Stimulated activated naive CD8-positive, alpha-beta T cell treated with anti-CD3 and anti-CD28 coated beads, Interleukin-15, amount 100 ng/mL, for 72 hours (primary cell): ENCODE measurements around the gene FER1L5.
"Not testable (repeated sequence)": the region's sequence is repeated elsewhere in the genome, so short reads cannot be mapped to it uniquely, and the experiment has no call there.

ENCODE experiments used
- ATAC-seq: fragments of 150-1000 bp; cut with Tn5 transposase; 2 replicates; pipeline ENCODE4 v1.10.0; 2021; ENCODE audit warnings: mild to moderate bottlenecking, moderate library complexity
- DNase-seq, 2 donors: peaks; one replicate each; pipeline ENCODE4 v3.0.0; 2021 to 2022
- H3K27ac Mint-ChIP-seq, 2 donors: one replicate each; pipeline ENCODE4 v1.8.0; 2022; ENCODE audit warnings: mild to moderate bottlenecking in 2 of 2, mixed read lengths in 2 of 2, moderate library complexity in 2 of 2
- H3K27me3 Mint-ChIP-seq: one replicate; pipeline ENCODE4 v1.8.0; 2022; ENCODE audit warnings: mixed read lengths
- H3K4me1 Mint-ChIP-seq: one replicate; pipeline ENCODE4 v1.8.0; 2022; ENCODE audit warnings: mild to moderate bottlenecking, mixed read lengths
- H3K4me3 Mint-ChIP-seq, 2 donors: one replicate each; pipeline ENCODE4 v1.8.0; 2022; ENCODE audit warnings: mild to moderate bottlenecking in 2 of 2, mixed read lengths in 2 of 2, moderate library complexity in 1 of 2
- H3K9me3 Mint-ChIP-seq, 2 donors: one replicate each; pipeline ENCODE4 v1.8.0; 2022; ENCODE audit warnings: mixed read lengths in 2 of 2

Gene FER1L5

DNA sequence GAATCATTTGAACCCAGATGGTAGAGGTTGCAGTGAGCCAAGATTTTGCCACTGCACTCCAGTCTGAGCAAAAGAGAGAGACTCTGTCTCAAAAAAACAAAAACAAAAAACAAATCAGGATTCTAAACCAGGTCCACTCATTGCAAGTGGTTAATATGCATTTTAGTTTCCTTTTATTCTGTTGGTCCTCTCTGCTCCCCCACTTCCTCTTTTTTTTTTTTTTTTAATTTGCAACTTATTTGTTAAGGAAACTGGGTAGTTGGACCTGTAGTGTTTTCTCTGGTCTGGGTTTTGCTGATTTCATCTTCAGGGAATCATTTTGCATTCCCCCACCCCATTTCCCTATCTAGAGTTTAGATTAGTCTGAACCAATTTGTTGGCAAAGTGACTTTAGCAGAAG is 14.0 kb downstream of the FER1L5 start:
- ATAC-seq: no peak
- H3K27ac Mint-ChIP-seq: no peak overlapping the region
- H3K4me3 Mint-ChIP-seq: no peak overlapping the region
- H3K9me3 Mint-ChIP-seq: no peaks in the 10 kb centered on the region
- no peaks in the 10 kb centered on the region for H3K27me3 Mint-ChIP-seq
- H3K4me1 Mint-ChIP-seq: no peaks in the 10 kb centered on the region
- DNase-seq: no peak

DNA sequence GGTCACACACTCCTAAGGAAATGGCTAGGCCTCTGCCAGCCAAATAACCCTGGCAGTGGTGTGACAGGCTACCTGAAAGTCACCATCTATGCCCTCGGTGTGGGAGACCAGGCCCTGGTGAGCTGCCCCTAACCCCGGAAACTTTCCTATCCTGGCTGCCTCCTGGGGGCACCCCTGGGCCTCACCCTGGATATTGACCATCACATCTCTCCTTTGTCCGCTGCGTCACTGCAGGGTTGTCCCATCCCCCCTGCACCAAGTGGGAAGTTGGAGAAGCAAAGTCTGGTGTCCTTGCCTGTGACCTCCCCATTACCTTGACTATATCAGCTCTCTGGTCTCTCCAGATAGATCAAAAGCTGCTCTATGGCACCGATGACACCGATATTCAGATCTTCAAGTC is 18.8 kb downstream of the FER1L5 start:
- H3K4me1 Mint-ChIP-seq: no peaks in the 10 kb centered on the region
- DNase-seq (no peak), ATAC-seq (no peak)
- H3K27me3 Mint-ChIP-seq: peaks cover 9% of the 10 kb centered on the region
- no peak overlapping the region for H3K27ac Mint-ChIP-seq
- H3K9me3 Mint-ChIP-seq: no peaks in the 10 kb centered on the region
- no peak overlapping the region for H3K4me3 Mint-ChIP-seq

DNA sequence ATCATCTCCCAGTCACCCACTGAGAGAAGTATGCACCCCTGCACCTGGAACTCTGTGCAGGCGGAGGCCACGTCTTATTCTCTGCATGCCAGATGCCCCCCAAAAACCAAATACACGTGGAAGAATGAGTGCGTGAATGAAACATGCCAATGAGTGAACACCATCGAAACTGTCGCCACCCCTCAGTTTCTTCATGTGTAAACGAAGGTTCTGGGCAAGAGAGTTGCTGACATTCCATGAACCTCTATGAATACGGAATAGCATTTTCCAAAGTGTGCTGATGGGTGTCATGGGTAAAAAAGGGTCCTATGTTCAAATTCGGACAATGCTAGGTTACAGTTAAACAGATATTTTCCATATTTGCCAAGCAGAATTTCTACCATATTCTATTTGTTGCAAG is 19.8 kb downstream of the FER1L5 start:
- H3K9me3 Mint-ChIP-seq: no peaks in the 10 kb centered on the region
- DNase-seq (no peak), ATAC-seq (no peak)
- H3K27me3 Mint-ChIP-seq: peaks cover 9% of the 10 kb centered on the region
- no peak overlapping the region for H3K27ac Mint-ChIP-seq
- no peak overlapping the region for H3K4me3 Mint-ChIP-seq
- no peaks in the 10 kb centered on the region for H3K4me1 Mint-ChIP-seq

DNA sequence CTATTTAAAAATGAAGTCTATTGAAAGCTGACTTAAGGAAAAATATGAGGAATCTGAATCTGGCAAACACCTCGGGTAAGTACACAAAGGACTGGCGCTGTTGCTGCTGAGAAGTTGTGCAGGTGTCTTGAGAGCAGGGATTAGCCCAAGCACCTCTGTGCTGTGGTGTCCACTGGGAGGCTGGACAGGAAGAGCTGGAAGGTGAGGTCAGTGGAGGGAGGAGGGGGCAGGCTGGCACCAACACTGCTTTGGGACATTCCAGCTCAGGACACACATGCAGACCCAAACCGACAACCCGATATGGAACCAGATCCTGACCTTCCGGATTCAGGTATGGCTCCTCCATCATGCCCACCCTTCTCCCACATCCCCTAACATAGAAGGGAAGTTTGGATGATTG is 20.6 kb downstream of the FER1L5 start:
- Mint-ChIP-seq H3K27ac (peak overlapping the region in 1 of 2 donors; percentile 79), H3K4me3 (no peak overlapping the region), H3K4me1 (no peaks in the 10 kb centered on the region), H3K27me3 (peaks cover 9% of the 10 kb centered on the region), H3K9me3 (no peaks in the 10 kb centered on the region)
- ATAC-seq (no peak), DNase-seq (no peak)

DNA sequence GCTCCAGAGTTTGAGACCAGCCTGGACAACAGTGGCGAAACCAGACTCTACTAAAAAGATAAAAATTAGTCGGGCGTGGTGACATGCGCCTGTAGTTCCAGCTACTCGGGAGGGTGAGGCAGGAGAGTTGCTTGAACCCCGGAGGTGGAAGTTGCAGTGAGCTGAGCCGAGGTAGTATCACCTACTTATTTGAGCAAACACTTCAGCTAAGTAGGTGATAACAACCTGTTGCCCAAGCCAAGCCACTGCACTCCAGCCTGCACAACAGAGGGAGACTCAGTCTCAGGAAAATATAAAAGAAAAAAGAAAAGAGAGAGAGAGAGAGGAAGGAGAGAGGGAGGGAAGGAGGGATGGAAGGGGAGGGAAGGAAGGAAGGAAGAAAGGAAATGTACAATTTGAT is 21.3 kb downstream of the FER1L5 start:
- Mint-ChIP-seq H3K9me3 (no peaks in the 10 kb centered on the region), H3K27me3 (peaks cover 9% of the 10 kb centered on the region), H3K27ac (peak overlapping the region in 1 of 2 donors; percentile 54), H3K4me3 (no peak overlapping the region), H3K4me1 (no peaks in the 10 kb centered on the region)
- no peak for ATAC-seq
- DNase-seq: no peak

DNA sequence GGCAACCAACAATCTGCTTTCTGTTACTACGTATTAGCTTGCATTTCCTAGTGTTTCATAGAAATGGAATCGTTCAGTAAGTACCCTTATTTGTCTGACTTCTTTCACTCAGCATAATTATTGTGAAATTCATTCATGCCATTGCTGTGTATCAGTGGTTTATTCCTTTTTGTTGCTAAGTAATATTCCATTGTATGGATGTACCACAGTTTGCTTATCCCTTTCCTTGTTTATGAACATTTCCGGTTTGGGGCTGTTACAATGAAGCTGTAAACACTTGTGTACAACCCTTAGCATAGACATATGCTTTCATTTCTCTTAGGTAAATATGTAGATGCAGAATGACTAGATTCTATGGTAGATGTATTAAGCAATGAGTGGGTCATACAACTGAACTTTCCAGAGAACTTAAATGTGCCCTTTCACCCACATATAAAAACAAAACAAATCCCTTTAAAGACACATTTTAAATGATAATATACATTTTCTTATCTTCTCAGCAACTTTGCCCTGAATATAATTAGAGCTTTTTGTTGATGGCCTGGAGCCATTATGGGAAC is 21.9 kb downstream of the FER1L5 start:
- H3K4me3 Mint-ChIP-seq: no peak overlapping the region
- ATAC-seq (no peak), DNase-seq (no peak)
- H3K27me3 Mint-ChIP-seq: peaks cover 9% of the 10 kb centered on the region
- H3K27ac Mint-ChIP-seq: no peak overlapping the region
- H3K4me1 Mint-ChIP-seq: no peaks in the 10 kb centered on the region
- no peaks in the 10 kb centered on the region for H3K9me3 Mint-ChIP-seq

DNA sequence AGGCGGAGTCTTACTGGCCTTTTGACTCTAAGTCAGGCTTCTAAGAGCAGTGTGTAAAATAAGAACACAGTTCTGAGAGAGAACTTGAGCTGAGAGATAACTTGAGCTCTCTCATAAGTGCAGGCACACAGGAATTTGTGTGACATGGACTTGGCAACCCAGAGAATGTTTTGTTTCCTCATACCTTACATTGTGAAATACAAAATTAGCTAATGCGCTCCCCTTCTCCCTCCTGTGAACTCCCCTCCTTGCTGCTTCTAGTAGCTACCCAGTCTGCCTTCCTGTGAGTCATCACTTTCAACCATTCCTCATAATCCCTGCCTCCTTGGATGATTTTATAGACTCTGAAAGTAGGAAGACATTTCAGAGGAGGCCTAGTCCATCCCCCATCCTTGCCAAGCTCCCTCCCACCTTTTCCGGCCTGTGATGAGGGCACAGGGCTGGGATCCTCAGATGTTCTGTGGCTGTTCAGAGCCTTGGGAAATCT is 22.6 kb downstream of the FER1L5 start:
- H3K27ac Mint-ChIP-seq: no peak overlapping the region
- ATAC-seq: no peak

DNA sequence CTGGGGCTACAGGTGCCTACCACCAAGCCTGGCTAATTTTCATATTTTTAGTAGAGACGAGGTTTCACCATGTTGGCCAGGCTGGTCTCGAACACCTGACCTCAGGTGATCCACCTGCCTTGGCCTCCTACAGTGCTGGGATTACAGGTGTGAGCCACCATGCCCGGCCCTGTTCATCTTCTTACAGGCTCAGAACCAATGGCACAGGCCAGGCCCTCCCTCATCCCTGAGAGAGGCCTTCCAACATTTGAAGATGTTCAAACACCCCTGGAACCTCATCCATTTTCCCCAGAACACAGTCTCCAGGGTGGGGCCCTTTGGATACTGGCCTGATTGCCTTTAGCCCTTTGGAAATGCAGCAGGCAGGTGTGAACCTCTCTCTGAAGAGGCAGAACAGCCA is 23.2 kb downstream of the FER1L5 start:
- not testable (repeated sequence) for H3K27me3 Mint-ChIP-seq, ATAC-seq, H3K4me3 Mint-ChIP-seq, H3K4me1 Mint-ChIP-seq, H3K9me3 Mint-ChIP-seq, DNase-seq
- H3K27ac Mint-ChIP-seq: peak overlapping the region in 1 of 2 donors; percentile 48

More for the DNA sequence above, 22.6 kb downstream of the FER1L5 start:
- Mint-ChIP-seq H3K4me3 (no peak overlapping the region), H3K27me3 (peaks cover 9% of the 10 kb centered on the region), H3K4me1 (no peaks in the 10 kb centered on the region), H3K9me3 (no peaks in the 10 kb centered on the region)
- no peak for DNase-seq

DNA sequence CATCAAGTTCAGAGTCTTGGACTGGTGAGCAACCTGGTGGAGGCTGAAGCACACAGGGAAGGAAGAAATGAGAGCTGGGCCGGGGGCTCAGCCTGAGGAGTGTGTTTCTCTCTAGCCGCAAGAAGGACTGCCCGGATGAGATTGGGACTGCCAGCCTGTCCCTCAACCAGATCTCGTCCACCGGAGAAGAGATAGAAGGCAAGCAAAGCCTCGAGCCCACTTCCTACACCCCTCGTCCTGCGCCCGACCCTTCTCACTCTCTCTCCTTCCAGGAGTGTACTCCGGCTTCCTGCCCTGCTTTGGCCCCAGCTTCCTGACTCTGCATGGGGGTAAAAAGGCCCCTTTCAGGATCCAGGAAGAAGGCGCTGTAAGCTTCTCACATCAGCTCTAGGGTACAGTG is 26.2 kb downstream of the FER1L5 start:
- Mint-ChIP-seq H3K4me3 (no peak overlapping the region), H3K27ac (no peak overlapping the region)

DNA sequence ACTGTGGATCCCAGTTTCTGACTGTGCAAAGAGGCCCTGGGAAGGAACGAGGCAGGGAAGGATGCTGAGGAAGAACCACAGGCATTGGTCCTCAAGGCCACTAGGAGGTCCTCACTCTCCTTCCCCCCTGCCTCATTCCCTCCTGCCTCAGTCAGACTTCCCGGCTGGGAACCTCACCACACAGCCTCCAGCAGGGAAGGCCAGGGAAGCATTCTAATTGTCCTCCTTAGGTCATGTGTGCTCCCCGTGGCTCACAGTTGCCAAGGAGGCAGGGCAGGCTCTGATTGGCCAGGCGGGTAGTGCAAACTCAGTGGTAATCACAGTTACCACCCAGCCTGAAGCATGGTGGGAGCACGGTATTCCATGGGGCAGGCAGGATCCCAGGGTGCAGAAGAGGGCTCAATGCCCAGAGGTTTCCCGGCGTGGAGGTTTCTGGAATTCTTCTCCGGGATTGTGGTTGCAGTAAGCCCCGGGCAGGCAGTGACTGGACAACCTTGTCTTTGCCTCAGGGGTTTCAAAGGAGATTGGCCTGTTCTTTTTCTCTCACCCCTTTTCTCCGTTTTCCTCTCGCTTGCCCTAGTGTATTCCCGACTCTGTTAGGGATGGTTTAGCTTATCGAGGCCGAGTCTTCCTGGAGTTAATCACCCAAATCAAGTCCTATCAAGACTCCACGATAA is 27.1 kb downstream of the FER1L5 start:
- no peak for DNase-seq
- Mint-ChIP-seq H3K27me3 (no peaks in the 10 kb centered on the region), H3K4me1 (no peaks in the 10 kb centered on the region), H3K27ac (no peak overlapping the region), H3K9me3 (no peaks in the 10 kb centered on the region), H3K4me3 (no peak overlapping the region)
- ATAC-seq: no peak

More for the DNA sequence above, 26.2 kb downstream of the FER1L5 start:
- Mint-ChIP-seq H3K27me3 (no peaks in the 10 kb centered on the region), H3K9me3 (no peaks in the 10 kb centered on the region), H3K4me1 (no peaks in the 10 kb centered on the region)
- no peak for ATAC-seq
- no peak for DNase-seq

DNA sequence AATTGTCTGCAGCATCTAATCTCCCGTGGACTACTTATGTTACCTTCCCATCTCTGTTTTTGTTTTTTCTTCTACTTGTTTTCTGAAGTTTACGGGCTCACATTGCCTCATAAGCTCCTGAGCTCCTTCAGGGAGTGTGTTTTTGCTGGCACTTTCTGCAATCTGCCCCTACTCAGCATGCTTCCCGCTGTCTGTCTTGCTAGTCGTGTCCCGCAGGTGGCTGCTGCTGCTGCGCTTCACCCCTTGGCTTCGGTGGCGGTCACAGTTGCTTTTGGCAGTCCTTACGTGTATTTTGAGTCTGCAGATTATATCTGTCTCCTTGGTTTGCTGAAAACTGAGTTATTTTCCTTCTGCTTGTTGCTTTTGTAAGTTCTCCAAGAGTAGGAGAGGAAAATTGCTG is 37.3 kb downstream of the FER1L5 start:
- Mint-ChIP-seq H3K27ac (no peak overlapping the region), H3K4me3 (no peak overlapping the region), H3K9me3 (no peaks in the 10 kb centered on the region), H3K4me1 (no peaks in the 10 kb centered on the region), H3K27me3 (peaks cover 7% of the 10 kb centered on the region)
- ATAC-seq (no peak), DNase-seq (no peak)

DNA sequence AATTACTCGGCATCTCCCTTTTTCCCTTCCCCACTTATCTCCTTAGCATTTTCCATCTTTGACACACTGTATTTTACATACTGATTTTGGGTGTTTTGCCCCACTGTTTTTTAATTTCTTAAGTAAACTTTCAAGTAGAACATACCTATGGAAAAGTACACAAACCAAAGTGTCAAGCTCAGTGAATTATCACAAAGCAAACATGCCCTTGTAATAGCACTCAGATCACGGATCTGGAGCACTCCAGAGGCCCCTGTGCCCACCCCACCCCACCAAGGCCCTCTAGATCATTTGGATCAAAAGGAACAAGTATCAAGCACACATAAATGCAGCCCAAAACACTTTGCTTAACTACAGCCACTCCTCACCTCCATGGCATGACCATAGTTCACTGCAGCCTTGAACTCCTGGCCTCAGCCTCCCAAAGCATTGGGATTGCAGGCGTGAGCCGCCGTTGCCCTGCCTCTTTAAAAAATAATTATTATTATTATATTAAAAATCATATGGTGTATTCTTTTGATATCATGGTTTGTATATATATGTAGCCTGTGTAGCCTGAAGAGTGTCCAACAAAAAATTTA is 38.1 kb downstream of the FER1L5 start:
- Mint-ChIP-seq H3K4me3 (no peak overlapping the region), H3K27me3 (peaks cover 8% of the 10 kb centered on the region), H3K9me3 (no peaks in the 10 kb centered on the region), H3K4me1 (no peaks in the 10 kb centered on the region), H3K27ac (no peak overlapping the region)
- ATAC-seq (no peak), DNase-seq (no peak)

DNA sequence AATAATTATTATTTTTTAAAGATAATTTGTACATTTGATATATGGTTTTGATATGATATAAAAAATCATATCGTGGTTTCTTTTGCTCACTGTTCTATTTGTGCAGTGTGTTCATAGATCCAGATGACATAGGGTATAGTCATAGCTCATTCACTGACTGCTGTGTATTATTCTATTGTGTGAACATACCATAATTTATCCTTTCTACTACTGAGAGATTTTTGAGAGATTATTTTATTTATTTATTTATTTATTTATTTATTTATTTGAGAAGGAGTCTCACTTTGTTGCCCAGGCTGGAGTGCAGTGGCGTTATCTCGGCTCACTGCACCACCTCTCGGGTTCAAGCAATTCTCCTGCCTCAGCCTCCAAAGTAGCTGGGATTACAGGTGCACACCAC is 39.0 kb downstream of the FER1L5 start:
- Mint-ChIP-seq H3K4me3 (no peak overlapping the region), H3K4me1 (no peaks in the 10 kb centered on the region), H3K27me3 (peaks cover 8% of the 10 kb centered on the region), H3K27ac (no peak overlapping the region), H3K9me3 (no peaks in the 10 kb centered on the region)
- no peak for DNase-seq
- ATAC-seq: no peak

DNA sequence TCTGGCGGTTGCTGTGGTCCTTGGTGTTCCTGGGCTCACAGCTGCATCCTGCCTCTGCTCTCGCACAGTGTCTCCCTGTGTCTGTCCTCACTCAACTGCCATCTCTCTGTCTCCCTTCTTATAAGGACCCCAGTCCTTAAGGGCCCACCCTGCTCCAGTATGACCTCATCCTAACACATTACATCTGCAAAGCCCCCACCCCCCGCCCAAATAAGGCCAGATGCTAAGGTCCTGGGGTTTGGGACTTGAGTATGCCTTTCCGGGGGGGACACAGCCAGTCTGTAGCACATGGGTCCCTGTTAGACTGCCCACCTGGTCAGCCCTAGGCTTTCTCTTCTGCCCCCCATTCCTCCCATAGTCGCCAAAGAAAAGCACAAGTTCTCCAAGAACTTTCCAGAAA is 40.7 kb downstream of the FER1L5 start:
- ATAC-seq: no peak
- no peak overlapping the region for H3K4me3 Mint-ChIP-seq
- no peaks in the 10 kb centered on the region for H3K9me3 Mint-ChIP-seq
- H3K4me1 Mint-ChIP-seq: no peaks in the 10 kb centered on the region
- no peak for DNase-seq
- no peak overlapping the region for H3K27ac Mint-ChIP-seq
- H3K27me3 Mint-ChIP-seq: peaks cover 16% of the 10 kb centered on the region

DNA sequence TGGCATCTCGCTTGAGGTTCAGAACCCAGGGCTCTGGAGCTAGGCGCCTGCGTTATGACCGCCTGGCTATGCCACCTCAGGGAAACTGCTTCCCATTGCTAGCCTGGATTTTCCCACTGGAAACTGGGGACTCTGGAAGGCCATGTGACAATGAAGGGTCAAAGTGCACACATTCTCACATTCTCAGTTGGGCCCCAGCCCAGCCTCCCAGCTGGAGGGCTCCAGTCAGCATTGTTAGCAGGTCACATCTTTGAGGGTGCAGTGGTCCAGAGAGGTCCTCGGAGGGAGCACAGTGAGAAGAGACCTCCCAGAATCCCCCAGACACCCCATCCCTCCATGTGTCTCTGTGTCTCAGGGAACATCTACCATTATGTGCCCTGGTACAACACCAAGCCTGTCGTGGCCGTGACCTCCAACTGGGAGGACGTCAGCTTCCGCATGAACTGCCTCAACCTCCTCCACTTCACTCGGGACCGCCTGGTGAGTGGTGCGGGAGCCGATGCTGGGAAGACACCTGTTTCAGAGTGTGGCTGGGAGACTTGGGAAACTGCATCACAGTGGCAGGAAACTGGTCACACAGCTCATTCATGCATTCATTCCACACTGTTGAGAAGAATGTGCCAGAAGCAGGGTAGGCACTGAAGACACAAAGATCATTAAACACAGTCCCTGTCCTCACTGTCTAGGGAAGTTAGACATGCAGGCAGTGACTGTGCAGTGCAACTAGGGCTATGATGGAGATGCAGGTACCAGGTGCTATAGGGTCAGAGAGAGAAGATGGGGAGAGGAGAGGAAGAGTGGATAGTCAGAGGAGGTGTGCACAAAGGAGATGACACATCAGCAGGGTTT is 41.6 kb downstream of the FER1L5 start:
- Mint-ChIP-seq H3K4me3 (no peak overlapping the region), H3K27ac (no peak overlapping the region), H3K4me1 (no peaks in the 10 kb centered on the region), H3K9me3 (no peaks in the 10 kb centered on the region), H3K27me3 (peaks cover 16% of the 10 kb centered on the region)
- DNase-seq (no peak), ATAC-seq (no peak)
